ENCODE results near the gene KLK14.

Gene KLK14

DNA sequence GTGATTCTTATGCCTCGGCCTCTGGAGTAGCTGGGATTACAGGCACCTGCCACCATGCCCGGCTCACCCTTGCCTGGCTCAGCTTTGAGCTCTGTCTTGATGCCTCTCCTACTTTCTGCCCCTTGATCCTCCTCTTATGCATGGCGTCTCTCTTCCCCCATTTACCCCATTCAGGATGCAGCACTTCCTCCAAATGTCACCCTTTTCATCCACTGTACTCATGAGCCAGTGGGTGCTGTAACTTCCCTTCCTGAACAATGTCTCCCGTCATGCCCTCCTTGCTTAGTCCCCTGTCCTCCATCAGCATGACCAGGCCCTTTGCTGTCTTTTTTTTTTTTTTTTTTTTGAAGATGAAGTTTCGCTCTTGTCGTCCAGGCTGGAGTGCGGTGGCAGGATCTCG lies 38.6 kb upstream of the KLK14 start:
- ChIA-PET CTCF (no interaction called here), POLR2A (no interaction called here)
- no peak overlapping the region for H3K4me3 ChIP-seq (ENCODE audit: low read depth, low read length)
- DNase-seq (ENCODE audit: low read depth, low spot score) = no peak
- TF ChIP-seq, protein P1, sequence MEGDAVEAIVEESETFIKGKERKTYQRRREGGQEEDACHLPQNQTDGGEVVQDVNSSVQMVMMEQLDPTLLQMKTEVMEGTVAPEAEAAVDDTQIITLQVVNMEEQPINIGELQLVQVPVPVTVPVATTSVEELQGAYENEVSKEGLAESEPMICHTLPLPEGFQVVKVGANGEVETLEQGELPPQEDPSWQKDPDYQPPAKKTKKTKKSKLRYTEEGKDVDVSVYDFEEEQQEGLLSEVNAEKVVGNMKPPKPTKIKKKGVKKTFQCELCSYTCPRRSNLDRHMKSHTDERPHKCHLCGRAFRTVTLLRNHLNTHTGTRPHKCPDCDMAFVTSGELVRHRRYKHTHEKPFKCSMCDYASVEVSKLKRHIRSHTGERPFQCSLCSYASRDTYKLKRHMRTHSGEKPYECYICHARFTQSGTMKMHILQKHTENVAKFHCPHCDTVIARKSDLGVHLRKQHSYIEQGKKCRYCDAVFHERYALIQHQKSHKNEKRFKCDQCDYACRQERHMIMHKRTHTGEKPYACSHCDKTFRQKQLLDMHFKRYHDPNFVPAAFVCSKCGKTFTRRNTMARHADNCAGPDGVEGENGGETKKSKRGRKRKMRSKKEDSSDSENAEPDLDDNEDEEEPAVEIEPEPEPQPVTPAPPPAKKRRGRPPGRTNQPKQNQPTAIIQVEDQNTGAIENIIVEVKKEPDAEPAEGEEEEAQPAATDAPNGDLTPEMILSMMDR (IDR thresholded peaks at IDR 0.05; ENCODE audit: insufficient read depth, low read length, missing control alignments) = no peak

DNA sequence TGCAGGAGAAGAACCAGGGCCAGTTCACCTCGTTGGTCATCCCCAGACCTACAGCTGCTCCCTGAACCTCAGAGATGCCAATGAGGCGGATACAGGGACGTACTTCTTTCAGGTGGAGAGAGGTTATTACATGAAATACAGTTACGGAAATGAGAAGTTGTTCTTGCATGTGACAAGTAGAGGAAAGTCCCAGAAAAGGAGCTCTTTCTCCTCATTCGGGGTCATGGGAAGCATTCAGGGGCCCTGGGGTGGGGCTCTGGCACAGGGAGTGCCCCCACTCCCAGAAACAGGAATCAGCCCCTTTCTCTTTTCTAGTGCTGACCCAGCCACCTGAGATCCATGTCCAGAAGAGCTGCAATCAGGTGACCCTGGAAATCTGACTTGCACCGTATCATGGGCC lies 37.5 kb upstream of the KLK14 start:
- CTCF ChIA-PET = no interaction called here
- no peak for DNase-seq (ENCODE audit: low read depth, low spot score)
- H3K4me3 ChIP-seq (ENCODE audit: low read depth, low read length) = no peak overlapping the region
- POLR2A ChIA-PET = no interaction called here
- TF ChIP-seq, protein P1 (IDR thresholded peaks at IDR 0.05; ENCODE audit: insufficient read depth, low read length, missing control alignments) = no peak

DNA sequence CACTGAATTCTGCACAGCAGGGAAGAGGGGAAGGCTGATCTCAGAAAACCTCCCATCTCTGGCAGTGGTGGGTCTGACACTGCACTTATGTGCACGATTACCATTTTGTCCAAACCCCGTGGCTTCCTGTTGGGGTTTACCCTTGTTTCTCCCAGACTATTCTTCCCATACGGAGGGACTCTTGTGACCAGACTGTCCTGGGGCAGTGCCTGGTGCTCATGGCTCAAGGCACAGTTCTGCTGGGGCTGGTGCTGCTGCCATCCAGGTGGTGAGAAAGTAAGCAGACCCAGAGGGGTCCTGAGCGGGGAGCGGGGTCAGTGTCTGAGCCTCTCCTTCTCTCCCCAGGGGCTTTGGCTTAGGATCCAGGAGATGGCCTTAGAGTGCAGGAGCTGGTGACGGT lies 36.9 kb upstream of the KLK14 start:
- no peak for DNase-seq (ENCODE audit: low read depth, low spot score)
- POLR2A ChIA-PET = no interaction called here
- TF ChIP-seq, protein P1 (IDR thresholded peaks at IDR 0.05; ENCODE audit: insufficient read depth, low read length, missing control alignments) = no peak
- CTCF ChIA-PET = no interaction called here
- H3K4me3 ChIP-seq (ENCODE audit: low read depth, low read length) = no peak overlapping the region

DNA sequence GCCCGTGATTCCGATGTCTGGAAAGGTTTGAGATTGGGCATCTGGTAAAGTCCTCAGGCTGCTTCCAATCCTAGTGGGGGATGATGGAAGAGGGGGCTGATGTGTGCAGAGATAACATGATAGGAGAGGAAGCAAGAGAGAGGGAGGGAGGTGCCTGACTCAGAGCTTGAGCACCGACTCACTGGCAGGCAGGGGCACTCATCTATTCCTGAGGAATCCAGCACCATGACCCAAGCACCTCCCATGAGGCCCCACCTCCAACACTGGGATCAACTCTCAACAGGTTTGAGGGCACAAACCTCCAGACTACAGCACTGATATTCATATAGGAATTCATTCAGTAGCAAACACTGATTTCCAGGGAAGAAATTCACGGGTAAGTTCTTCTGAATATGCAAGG lies 36.4 kb upstream of the KLK14 start:
- CTCF ChIA-PET = no interaction called here

DNA sequence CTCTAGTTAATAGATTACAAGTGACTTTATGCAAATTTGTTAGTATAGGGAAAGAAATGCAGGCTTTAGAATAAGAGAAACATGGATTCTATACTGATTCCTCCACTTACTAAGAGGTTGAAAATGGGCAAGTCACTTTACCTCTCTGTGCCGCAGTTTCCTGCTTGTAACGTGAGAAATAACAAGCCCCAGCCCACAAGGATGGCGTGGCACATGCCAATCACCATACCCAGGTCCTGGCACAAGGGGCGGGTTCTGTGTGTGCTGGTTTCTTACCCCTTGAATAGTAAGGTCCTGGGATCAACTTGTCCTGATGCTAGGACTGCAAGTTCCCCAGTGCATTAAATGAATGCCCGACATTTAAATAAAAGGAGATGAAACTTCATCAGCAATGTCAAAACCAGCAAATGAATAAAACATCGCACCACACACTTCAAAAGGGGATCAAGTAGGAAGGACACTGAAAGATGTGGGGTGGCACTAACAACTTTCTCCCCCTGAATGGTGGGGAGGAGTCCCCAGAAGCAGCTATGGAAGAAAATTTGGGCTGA lies 34.1 kb upstream of the KLK14 start:
- ChIA-PET POLR2A (no interaction called here), CTCF (no interaction called here)
- TF ChIP-seq, protein P1 (IDR thresholded peaks at IDR 0.05; ENCODE audit: insufficient read depth, low read length, missing control alignments) = no peak
- no peak overlapping the region for H3K4me3 ChIP-seq (ENCODE audit: low read depth, low read length)
- DNase-seq (ENCODE audit: low read depth, low spot score) = no peak

More for the DNA sequence above, 36.4 kb upstream of the KLK14 start:
- no peak for DNase-seq (ENCODE audit: low read depth, low spot score)
- POLR2A ChIA-PET = no interaction called here
- TF ChIP-seq, protein P1 (IDR thresholded peaks at IDR 0.05; ENCODE audit: insufficient read depth, low read length, missing control alignments) = no peak
- no peak overlapping the region for H3K4me3 ChIP-seq (ENCODE audit: low read depth, low read length)

DNA sequence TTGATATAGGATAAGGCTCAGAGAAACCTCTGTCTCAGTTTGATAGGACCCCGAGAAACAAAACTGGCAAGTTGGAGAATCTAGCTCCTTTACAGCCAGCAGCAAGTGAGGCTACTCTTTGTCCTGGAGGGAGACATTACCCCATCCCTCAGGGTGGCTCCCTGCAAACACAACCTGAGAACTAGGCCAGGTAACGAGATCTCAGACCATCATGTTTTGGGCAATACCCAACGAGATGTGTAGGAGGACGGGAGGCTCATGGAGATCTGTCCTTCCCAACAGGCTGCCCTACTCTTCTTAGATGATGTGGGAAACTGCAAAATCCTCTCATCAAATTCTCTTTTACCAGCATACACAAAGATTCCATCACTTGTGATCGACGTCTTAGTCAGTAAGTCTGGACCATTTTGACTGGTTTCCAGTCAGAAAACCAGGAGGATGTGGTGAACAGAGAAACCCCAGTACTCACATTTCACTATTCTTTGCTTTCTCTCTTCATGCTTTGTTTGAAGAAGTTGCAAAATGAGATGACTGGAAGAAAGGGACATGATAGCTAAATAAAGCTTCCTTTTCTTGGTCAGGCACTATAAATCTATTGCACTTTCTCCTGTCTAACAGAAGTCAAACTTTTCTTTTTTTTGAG lies 31.5 kb upstream of the KLK14 start:
- DNase-seq (ENCODE audit: low read depth, low spot score) = no peak
- POLR2A ChIA-PET = no interaction called here
- H3K4me3 ChIP-seq (ENCODE audit: low read depth, low read length) = no peak overlapping the region
- CTCF ChIA-PET = no interaction called here
- TF ChIP-seq, protein P1 (IDR thresholded peaks at IDR 0.05; ENCODE audit: insufficient read depth, low read length, missing control alignments) = no peak

All from AG04449 (cell line).